GM21526 (cell line): Measurements from ENCODE around the gene OR1L6.

Source experiments
- ATAC-seq: cut with Tn5 transposase; IDR thresholded peaks from one replicate; pipeline ENCODE4 v1.9.1; 2021; ENCODE audit warnings: moderate library complexity; ENCODE audit not compliant: unreplicated experiment, low FRiP score

The OR1L6 gene

GRCh38 chr9:122742003-122742402, at the start of gene OR1L6:
Gene OR1L6 (plus strand): TSS chr9:122742303. CDS start chr9:122749848, 7,545 bp downstream.
- ATAC-seq = no peak

- ATAC-seq = no peak
Observed at GRCh38 chr9:122695696-122696095, 46.4 kb upstream of the OR1L6 start.

GRCh38 chr9:122718038-122718437, 24.1 kb upstream of the OR1L6 start:
- no peak for ATAC-seq

GRCh38 chr9:122719218-122719617, 22.9 kb upstream of the OR1L6 start:
- no peak for ATAC-seq

- ATAC-seq = no peak
Observed at GRCh38 chr9:122723690-122724089, 18.4 kb upstream of the OR1L6 start, which contains the start of gene OR1L4. Gene OR1L4 (plus strand): TSS chr9:122723990. CDS start chr9:122723990, 0 bp downstream.

- ATAC-seq = no peak
Observed at GRCh38 chr9:122754825-122755224, 12.7 kb downstream of the OR1L6 start.

GRCh38 chr9:122767817-122768216, 25.7 kb downstream of the OR1L6 start:
- no peak for ATAC-seq

GRCh38 chr9:122777052-122777451, 34.9 kb downstream of the OR1L6 start:
- no peak for ATAC-seq

GRCh38 chr9:122777935-122778627, 36.0 kb downstream of the OR1L6 start:
- ATAC-seq = no peak

GRCh38 chr9:122779181-122779580, 37.1 kb downstream of the OR1L6 start:
- no peak for ATAC-seq

- no peak for ATAC-seq
Observed at GRCh38 chr9:122780026-122780425, 37.9 kb downstream of the OR1L6 start.

GRCh38 chr9:122781671-122782070, 39.6 kb downstream of the OR1L6 start:
- ATAC-seq = no peak

GRCh38 chr9:122785269-122785668, 43.2 kb downstream of the OR1L6 start:
- no peak for ATAC-seq

- no peak for ATAC-seq
Observed at GRCh38 chr9:122786338-122786737, 44.2 kb downstream of the OR1L6 start.

- ATAC-seq = no peak
Observed at GRCh38 chr9:122788831-122789230, 46.7 kb downstream of the OR1L6 start, which contains the start of gene OR5C1. Gene OR5C1 (plus strand): TSS chr9:122788933. CDS start chr9:122788933, 0 bp downstream.

- ATAC-seq = no peak
Observed at GRCh38 chr9:122789256-122790046, 47.3 kb downstream of the OR1L6 start.

- ATAC-seq = no peak
Observed at GRCh38 chr9:122791872-122792669, 50.0 kb downstream of the OR1L6 start.

- no peak for ATAC-seq
Observed at GRCh38 chr9:122797316-122798063, 55.4 kb downstream of the OR1L6 start.
